ENCODE data around the gene RNF34. TPM values are rescaled to one million over a fixed set of nuclear protein-coding genes. Genes with fewer than 3 reads are reported as not detected.

The RNF34 gene
- total RNA-seq, 1 experiment from 2014 or later, result 54.1 TPM

DNA sequence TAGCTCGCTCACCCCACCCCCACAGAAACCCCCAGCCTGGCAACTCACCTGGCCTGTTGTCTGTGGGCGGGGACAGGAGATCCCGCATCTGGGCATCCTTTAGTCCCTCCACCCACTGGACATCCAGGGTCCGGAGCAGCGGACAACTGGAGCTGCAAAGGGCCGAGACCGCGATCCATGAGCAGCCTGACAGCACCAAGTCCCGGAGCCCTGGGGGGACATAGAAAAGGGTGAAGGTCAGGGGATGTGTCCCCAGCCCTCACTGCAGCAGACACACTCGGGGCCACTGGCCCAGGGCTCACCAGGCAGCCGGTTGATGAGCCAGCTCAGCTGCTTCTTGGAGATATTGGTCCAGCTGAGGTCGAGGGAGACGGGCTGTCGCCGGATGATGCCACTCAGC lies 40.9 kb downstream of the RNF34 start:
- H3K27me3 ChIP-seq (replicated peaks; ENCODE audit: control insufficient read depth, insufficient read depth, low read length), result no peaks in the 10 kb centered on the region
- H3K4me3 ChIP-seq (ENCODE audit: low read depth, low read length), result no peak overlapping the region
- intact Hi-C loops (cut with micrococcal nuclease; ENCODE audit: unreplicated experiment), result no loop called here
- Mint-ChIP-seq H3K36me3 (ENCODE audit: insufficient read depth, unreplicated experiment) (peaks cover 72% of the 10 kb centered on the region), H3K27me3 (ENCODE audit: insufficient read depth, unreplicated experiment) (no peaks in the 10 kb centered on the region), H3K4me3 (ENCODE audit: unreplicated experiment) (no peak overlapping the region), H3K4me1 (ENCODE audit: low read depth, unreplicated experiment) (no peaks in the 10 kb centered on the region), H3K27ac (ENCODE audit: unreplicated experiment) (no peak overlapping the region), H3K9me3 (ENCODE audit: unreplicated experiment) (peaks cover 18% of the 10 kb centered on the region)
- no TSS peak for BruUV-seq (replicated peaks)
- ChIA-PET CTCF (interaction anchor here (0.6 kb wide), 1 partner anchor 1153 kb away, joined by 4 read pairs; no protein-coding TSS in a partner anchor), POLR2A (no interaction called here)
- H3K9me3 ChIP-seq, result peaks cover 6% of the 10 kb centered on the region; the same call in 1 of the 2 replicates
- peaks cover 3% of the 10 kb centered on the region for H3K36me3 ChIP-seq (ENCODE audit: control insufficient read depth, insufficient read depth, low read length)
- no peaks in the 10 kb centered on the region for H3K4me1 ChIP-seq
- no peak for DNase-seq
- TF ChIP-seq, protein P1, sequence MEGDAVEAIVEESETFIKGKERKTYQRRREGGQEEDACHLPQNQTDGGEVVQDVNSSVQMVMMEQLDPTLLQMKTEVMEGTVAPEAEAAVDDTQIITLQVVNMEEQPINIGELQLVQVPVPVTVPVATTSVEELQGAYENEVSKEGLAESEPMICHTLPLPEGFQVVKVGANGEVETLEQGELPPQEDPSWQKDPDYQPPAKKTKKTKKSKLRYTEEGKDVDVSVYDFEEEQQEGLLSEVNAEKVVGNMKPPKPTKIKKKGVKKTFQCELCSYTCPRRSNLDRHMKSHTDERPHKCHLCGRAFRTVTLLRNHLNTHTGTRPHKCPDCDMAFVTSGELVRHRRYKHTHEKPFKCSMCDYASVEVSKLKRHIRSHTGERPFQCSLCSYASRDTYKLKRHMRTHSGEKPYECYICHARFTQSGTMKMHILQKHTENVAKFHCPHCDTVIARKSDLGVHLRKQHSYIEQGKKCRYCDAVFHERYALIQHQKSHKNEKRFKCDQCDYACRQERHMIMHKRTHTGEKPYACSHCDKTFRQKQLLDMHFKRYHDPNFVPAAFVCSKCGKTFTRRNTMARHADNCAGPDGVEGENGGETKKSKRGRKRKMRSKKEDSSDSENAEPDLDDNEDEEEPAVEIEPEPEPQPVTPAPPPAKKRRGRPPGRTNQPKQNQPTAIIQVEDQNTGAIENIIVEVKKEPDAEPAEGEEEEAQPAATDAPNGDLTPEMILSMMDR (IDR thresholded peaks at IDR 0.05; ENCODE audit: insufficient read depth in 1 of 2, low read depth in 1 of 2, low read length in 1 of 2, severe bottlenecking in 1 of 2, unreplicated experiment in 1 of 2), result no peak

DNA sequence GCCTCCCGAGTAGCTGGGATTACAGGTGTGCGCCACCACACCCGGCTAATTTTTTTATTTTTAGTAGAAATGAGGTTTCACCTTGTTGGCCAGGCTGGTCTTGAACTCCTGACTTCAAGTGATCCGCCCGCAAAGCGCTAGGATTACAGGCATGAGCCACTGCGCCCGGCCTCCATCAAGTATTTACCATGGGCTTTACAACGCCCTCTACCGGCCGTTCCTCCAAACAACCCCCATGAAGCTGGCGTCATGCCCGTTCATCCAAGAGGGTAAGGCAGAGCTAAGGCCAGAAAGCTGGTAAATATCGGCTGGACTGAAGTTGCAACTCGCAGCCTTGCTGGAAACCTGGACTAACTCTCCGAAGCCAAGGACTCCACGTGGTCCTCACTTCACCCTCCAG lies 41.6 kb downstream of the RNF34 start:
- CTCF ChIA-PET, result interaction anchor here (1.3 kb wide), 1 partner anchor 13 kb away, joined by 3 read pairs; no protein-coding TSS in a partner anchor
- no peak for DNase-seq
- TF ChIP-seq, protein P1 (IDR thresholded peaks at IDR 0.05; ENCODE audit: insufficient read depth in 1 of 2, low read depth in 1 of 2, low read length in 1 of 2, severe bottlenecking in 1 of 2, unreplicated experiment in 1 of 2), result no peak
- POLR2A ChIA-PET, result no interaction called here
- Mint-ChIP-seq H3K36me3 (ENCODE audit: insufficient read depth, unreplicated experiment) (peaks cover 64% of the 10 kb centered on the region), H3K4me1 (ENCODE audit: low read depth, unreplicated experiment) (no peaks in the 10 kb centered on the region), H3K4me3 (ENCODE audit: unreplicated experiment) (no peak overlapping the region), H3K27ac (ENCODE audit: unreplicated experiment) (no peak overlapping the region), H3K9me3 (ENCODE audit: unreplicated experiment) (peaks cover 11% of the 10 kb centered on the region), H3K27me3 (ENCODE audit: insufficient read depth, unreplicated experiment) (no peaks in the 10 kb centered on the region)
- H3K36me3 ChIP-seq (ENCODE audit: control insufficient read depth, insufficient read depth, low read length), result peaks cover 3% of the 10 kb centered on the region
- intact Hi-C loops (cut with micrococcal nuclease; ENCODE audit: unreplicated experiment), result no loop called here
- H3K4me3 ChIP-seq (ENCODE audit: low read depth, low read length), result no peak overlapping the region
- no peaks in the 10 kb centered on the region for H3K4me1 ChIP-seq
- BruUV-seq (replicated peaks), result no TSS peak
- H3K9me3 ChIP-seq, result peaks cover 6% of the 10 kb centered on the region; the same call in 1 of the 2 replicates
- H3K27me3 ChIP-seq (replicated peaks; ENCODE audit: control insufficient read depth, insufficient read depth, low read length), result no peaks in the 10 kb centered on the region

DNA sequence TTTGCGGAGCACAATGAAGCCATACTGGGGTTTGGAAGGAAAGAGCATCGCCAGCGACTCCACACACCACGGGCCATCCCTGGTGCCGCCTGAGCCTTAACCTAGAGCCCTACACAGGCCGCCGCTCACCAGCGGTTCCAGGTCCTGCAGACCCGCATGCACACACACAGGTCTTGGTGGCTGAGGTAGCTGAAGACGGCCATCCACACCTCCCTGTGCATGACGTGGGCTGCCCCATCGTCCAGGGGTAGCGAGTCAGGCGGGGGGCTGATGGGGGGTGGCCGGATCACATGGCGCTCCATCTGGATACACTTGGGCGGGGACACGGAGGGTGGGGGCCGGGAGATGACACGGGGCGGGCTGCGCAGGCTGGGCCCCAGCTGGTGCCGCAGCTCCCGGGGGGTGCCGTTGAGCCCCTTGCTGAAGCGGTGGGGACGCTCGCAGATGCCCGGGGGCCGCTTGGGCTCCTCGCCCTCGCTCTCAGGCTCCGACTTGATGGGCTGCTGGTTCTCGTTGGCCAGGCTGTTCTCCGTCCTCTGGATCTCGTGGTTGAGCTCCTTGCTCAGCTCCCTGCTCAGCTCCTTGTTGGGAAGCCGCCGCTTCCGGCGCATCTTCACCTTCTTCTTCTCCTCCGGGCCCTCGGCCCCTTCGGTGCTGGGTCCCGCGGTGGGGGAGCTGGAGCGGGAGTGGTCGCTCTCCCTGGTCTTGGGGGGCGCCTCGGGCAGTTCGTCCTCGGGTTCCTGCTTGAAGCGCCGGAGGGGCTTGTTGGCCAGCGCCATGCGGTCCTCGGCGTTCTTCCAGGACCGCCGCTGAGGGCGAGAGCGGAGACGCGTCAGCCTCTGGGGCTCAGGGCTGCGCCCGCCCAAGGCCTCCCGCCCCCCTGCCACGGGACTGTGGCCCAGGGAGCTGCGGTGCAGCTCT lies 42.4 kb downstream of the RNF34 start:
- Mint-ChIP-seq H3K4me3 (ENCODE audit: unreplicated experiment) (no peak overlapping the region), H3K4me1 (ENCODE audit: low read depth, unreplicated experiment) (no peaks in the 10 kb centered on the region), H3K36me3 (ENCODE audit: insufficient read depth, unreplicated experiment) (peaks cover 57% of the 10 kb centered on the region), H3K27me3 (ENCODE audit: insufficient read depth, unreplicated experiment) (no peaks in the 10 kb centered on the region), H3K27ac (ENCODE audit: unreplicated experiment) (no peak overlapping the region), H3K9me3 (ENCODE audit: unreplicated experiment) (peaks cover 3% of the 10 kb centered on the region)
- Histone ChIP-seq H3K27me3 (replicated peaks; ENCODE audit: control insufficient read depth, insufficient read depth, low read length) (no peaks in the 10 kb centered on the region), H3K36me3 (ENCODE audit: control insufficient read depth, insufficient read depth, low read length) (peaks cover 3% of the 10 kb centered on the region), H3K4me3 (ENCODE audit: low read depth, low read length) (no peak overlapping the region), H3K9me3 (0 out of 2 replicates have a peak, but pooled peaks cover under 1% of the 10 kb centered on the region), H3K4me1 (no peaks in the 10 kb centered on the region)
- no peak for DNase-seq
- CTCF ChIA-PET, result interaction anchor here (0.7 to 1.5 kb wide), 6 partner anchors 9 to 178 kb away, joined by 3 to 9 read pairs (median 4); no protein-coding TSS in a partner anchor
- POLR2A ChIA-PET, result no interaction called here
- intact Hi-C loops (cut with micrococcal nuclease; ENCODE audit: unreplicated experiment), result no loop called here
- BruUV-seq (replicated peaks), result no TSS peak
- TF ChIP-seq, protein P1 (IDR thresholded peaks at IDR 0.05; ENCODE audit: insufficient read depth in 1 of 2, low read depth in 1 of 2, low read length in 1 of 2, severe bottlenecking in 1 of 2, unreplicated experiment in 1 of 2), result no peak
